Aorta (tissue), 5 donors: ENCODE measurements around the gene LMX1B. TPM values are rescaled to one million over a fixed set of nuclear protein-coding genes. Genes with fewer than 3 reads are reported as not detected.

Experiments
- ATAC-seq: fragments of 200-7000 bp; cut with Tn5 transposase; one replicate; pipeline ENCODE4 v1.9.1; 2022; ENCODE audit warnings: moderate library complexity; ENCODE audit not compliant: low FRiP score
- DNase-seq, 2 donors: peaks; one replicate each; pipeline ENCODE4 v3.0.0-alpha.2; 2020
- H3K27ac ChIP-seq, 2 donors: one replicate each; pipeline ENCODE4 v1.5.1; 2013; ENCODE audit warnings: low read length in 2 of 2, mild to moderate bottlenecking in 2 of 2, moderate library complexity in 2 of 2, control low read depth in 1 of 2, inconsistent platforms in 1 of 2, low read depth in 1 of 2
- H3K27me3 ChIP-seq, 2 donors: one replicate each; pipeline ENCODE4 v1.6.1; 2013; ENCODE audit warnings: control low read depth in 1 of 2, low read length in 1 of 2, mild to moderate bottlenecking in 1 of 2, moderate library complexity in 1 of 2; ENCODE audit not compliant: insufficient read depth in 2 of 2, control insufficient read depth in 1 of 2
- H3K36me3 ChIP-seq, 2 donors: one replicate each; pipeline ENCODE4 v1.6.1; 2013; ENCODE audit warnings: control low read depth in 1 of 2, low read length in 1 of 2, mild to moderate bottlenecking in 1 of 2; ENCODE audit not compliant: insufficient read depth in 2 of 2, control insufficient read depth in 1 of 2
- H3K4me1 ChIP-seq, 2 donors: one replicate each; pipeline ENCODE4 v1.6.1; 2013; ENCODE audit warnings: low read length in 2 of 2, control low read depth in 1 of 2, mild to moderate bottlenecking in 1 of 2, moderate library complexity in 1 of 2; ENCODE audit not compliant: insufficient read depth in 2 of 2, control insufficient read depth in 1 of 2
- H3K4me3 ChIP-seq, 2 donors: one replicate each; pipeline ENCODE4 v1.5.1; 2013; ENCODE audit warnings: low read length in 2 of 2, control low read depth in 1 of 2, mild to moderate bottlenecking in 1 of 2
- H3K9me3 ChIP-seq: one replicate; pipeline ENCODE4 v1.6.1; 2013; ENCODE audit warnings: mild to moderate bottlenecking, low read length; ENCODE audit not compliant: control insufficient read depth
- WGBS, 2 donors: extraction: QIAGEN DNeasy Blood & Tissue Kit; methylation state at CpG; one replicate each; pipeline ENCODE4 v1.1.7; 2013; 5-methylcytosine and 5-hydroxymethylcytosine counted together
- intact Hi-C, 2 donors: fragments of 100-400 bp; cut with DNase I; formaldehyde crosslinking; loops; one replicate each; pipeline versions ENCODE4 v1.14.2 to v1.15.0; 2022
- polyA plus RNA-seq, 2 donors: library from polyadenylated mRNA; stranded (reverse); fragments of 200-250 nt; gene quantifications; one replicate each; pipeline ENCODE4 v1.2.3, GENCODE V29; 2013
- total RNA-seq, 2 donors: library from RNA; stranded (reverse); fragmentation: NEBNext Ultra II Directional; extraction: Animal tissue kit (Norgen Biotek cat#: 25700); gene quantifications; one replicate each; pipeline ENCODE4 v1.2.1, GENCODE V29; 2021
- donor health status: healthy with polysubstance abuse.
- donor health status: Bipolar disorder and iron deficiency.
- donor health status: DM: no; HTN: no; CAD: no.
- donor health status: DM: no; HTN: no; CAD: no.
- donor health status: DM: yes; HTN: yes; CAD: no.

LMX1B gene
- total and polyA plus RNA-seq, 4 donors = 0.32 to 1.6 TPM; not detected in 2

DNA sequence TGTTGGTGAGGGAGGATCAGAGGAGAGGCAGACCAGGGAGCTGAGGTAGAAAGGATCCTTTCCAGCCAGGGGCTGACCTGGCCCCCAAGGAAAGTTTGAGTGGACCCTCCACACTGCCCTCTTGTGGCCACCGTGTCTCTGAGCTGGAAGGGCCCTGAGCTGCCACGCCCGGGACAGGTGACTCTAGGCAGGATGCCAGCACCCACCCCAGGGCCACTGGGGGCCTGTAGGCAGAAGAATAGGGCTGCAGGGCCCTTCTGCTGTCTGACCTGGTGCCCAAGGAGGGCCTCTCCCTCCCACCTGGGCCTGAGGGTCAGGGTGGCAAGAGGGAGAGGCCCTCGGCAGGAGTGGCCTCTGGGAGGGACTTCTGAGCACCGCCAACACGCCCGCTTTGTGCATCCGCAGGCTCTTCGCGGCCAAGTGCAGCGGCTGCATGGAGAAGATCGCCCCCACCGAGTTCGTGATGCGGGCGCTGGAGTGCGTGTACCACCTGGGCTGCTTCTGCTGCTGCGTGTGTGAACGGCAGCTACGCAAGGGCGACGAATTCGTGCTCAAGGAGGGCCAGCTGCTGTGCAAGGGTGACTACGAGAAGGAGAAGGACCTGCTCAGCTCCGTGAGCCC, 76.8 kb downstream of the LMX1B start:
- no peaks in the 10 kb centered on the region for H3K4me1 ChIP-seq
- ATAC-seq (no peak), DNase-seq (peak; percentile 31 to 57)
- no peak overlapping the region for H3K4me3 ChIP-seq
- WGBS, 2 donors = 59 to 63% methylated on average over 25 of the region's 25 CpGs
- no peaks in the 10 kb centered on the region for H3K27me3 ChIP-seq
- H3K27ac ChIP-seq = no peak overlapping the region
- H3K36me3 ChIP-seq = no peaks in the 10 kb centered on the region
- no peaks in the 10 kb centered on the region for H3K9me3 ChIP-seq
- intact Hi-C loops = no loop called here

DNA sequence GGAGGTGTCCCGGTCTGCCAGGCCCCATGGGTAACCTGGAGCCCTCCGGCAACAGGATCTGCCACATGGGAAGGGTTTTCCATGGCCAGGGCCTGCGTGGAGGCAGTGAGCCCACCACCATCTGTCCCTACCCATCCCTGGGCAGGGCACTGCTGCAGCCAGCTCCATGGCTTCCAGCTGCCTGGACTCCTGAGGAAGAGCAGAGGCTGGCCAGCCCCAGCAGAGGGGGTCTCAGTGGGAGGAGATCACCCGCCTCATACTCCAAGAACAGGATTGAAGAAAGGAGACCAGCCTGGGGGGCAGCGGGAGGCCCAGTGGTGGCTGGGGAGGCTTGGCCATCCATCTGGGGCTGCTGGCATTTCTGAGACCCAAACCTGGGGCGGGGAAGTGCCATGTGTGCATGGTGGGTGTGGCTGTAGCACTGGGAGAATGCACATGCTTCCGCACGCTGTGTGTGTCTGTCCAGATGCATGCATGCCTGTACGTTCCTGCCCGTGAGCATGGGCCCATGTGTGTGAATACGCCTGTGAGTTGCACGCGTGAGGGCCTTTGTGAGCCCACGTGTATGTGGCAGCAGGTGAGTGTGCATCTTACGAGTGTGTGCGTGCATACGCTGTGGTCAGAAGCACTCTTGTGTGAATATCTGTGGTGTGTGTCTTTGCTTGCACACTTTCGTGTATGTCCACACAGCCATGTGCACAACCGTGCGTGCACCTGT, 78.5 kb downstream of the LMX1B start:
- H3K27me3 ChIP-seq = no peaks in the 10 kb centered on the region
- intact Hi-C loops = no loop called here
- DNase-seq = peak; percentile 24 to 60
- H3K36me3 ChIP-seq = no peaks in the 10 kb centered on the region
- no peak overlapping the region for H3K27ac ChIP-seq
- no peaks in the 10 kb centered on the region for H3K4me1 ChIP-seq
- H3K4me3 ChIP-seq = no peak overlapping the region
- no peaks in the 10 kb centered on the region for H3K9me3 ChIP-seq
- no peak for ATAC-seq
- 94 to 95% methylated on average over 20 of the region's 20 CpGs for WGBS, 2 donors

DNA sequence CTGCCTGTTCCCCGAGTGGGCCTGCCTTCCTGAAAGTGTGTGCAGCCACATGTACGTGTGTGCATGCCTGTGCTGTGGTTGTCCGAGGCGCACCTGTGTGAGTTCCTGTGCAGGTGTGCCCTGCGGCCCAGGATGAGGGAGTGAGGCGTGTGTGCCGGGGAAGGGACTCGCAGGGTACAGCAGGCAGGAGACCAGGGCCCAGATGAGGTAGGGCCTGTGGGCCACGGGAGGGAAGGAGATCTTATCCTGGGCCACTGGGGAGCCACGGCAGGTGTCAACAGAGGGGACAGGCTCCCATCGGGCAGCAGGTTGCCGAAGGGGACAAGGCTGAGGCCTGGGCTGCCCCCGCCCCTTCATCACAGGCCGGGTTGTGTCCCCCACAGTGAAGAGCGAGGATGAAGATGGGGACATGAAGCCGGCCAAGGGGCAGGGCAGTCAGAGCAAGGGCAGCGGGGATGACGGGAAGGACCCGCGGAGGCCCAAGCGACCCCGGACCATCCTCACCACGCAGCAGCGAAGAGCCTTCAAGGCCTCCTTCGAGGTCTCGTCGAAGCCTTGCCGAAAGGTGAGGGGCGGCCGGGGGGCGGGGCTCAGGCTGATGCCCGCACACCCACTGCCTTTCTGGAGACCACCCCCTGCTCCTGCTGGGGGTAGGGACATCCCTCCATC, 79.2 kb downstream of the LMX1B start:
- Histone ChIP-seq H3K4me3 (no peak overlapping the region), H3K9me3 (no peaks in the 10 kb centered on the region), H3K4me1 (no peaks in the 10 kb centered on the region), H3K27me3 (no peaks in the 10 kb centered on the region), H3K27ac (no peak overlapping the region), H3K36me3 (no peaks in the 10 kb centered on the region)
- intact Hi-C loops = no loop called here
- peak; percentile 30 to 67 for DNase-seq
- no peak for ATAC-seq
- WGBS, 2 donors = 94 to 97% methylated on average over 28 to 32 of the region's 32 CpGs

DNA sequence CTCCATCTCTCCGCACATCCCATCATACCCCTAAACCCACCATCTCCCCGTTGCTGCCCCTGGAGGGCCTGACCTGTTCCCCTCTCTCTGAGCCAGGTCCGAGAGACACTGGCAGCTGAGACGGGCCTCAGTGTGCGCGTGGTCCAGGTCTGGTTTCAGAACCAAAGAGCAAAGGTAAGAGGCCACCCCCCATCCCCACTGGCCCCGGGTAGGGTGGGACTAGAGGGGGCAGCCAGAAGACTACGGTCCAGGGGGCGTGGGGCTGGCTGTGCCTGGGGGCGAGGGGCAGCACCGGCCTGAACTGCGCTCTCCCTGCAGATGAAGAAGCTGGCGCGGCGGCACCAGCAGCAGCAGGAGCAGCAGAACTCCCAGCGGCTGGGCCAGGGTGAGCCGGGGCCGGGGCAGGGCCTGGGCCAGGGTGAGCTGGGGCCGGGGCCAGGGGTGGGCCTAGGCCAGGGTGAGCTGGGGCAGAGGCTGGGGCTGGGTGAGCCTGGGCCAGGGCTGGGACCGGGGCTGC, 79.8 kb downstream of the LMX1B start:
- ATAC-seq (no peak), DNase-seq (peak; percentile 39 to 63)
- intact Hi-C loops = no loop called here
- Histone ChIP-seq H3K4me3 (no peak overlapping the region), H3K9me3 (no peaks in the 10 kb centered on the region), H3K27ac (no peak overlapping the region), H3K36me3 (no peaks in the 10 kb centered on the region), H3K4me1 (no peaks in the 10 kb centered on the region), H3K27me3 (no peaks in the 10 kb centered on the region)
- 94 to 95% methylated on average over 20 of the region's 20 CpGs for WGBS, 2 donors

DNA sequence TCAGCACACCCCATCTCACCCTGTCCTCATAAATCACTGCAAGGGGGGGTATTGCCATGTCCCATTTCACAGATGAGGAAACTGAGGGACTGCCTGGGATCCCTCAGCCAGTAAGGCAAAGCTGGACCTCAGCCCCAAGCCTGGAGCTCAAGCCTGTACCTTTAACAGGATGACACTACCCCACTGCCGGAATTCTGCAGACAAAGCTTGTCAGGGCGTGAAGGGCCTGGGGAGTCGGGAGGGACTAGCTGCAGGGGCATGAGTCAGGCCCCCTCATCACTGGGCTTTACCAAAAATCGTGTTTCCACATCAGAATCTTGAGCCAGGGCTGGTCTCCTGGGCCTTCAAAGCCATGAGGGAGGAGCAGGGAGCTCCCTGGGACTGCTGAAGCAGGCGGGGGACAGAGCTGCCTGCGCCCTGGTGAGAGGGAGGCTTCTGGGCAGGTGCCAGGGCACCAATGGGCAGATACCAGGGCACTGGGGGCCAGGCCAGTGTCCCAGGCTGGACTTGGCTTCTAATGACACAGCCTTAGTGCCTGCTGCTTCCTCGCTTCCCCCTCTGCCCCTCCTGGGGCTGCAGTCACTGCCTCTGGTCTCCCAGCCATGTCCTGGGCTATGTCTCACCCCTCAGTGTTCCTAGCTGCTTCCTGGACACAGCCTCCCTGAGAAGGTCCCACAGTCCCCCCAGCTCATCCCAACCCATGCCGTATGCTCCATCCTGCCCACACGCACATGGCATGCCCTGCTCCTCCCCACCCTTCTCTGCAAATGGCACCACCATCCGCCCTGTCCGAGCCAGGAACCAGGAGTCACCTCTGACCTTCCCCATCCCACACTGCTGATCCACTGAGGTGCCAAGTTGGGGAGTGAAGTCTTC, 80.7 kb downstream of the LMX1B start:
- intact Hi-C loops = no loop called here
- ATAC-seq (no peak), DNase-seq (peak; percentile 34 to 63)
- Histone ChIP-seq H3K27ac (no peak overlapping the region), H3K27me3 (no peaks in the 10 kb centered on the region), H3K4me1 (no peaks in the 10 kb centered on the region), H3K4me3 (no peak overlapping the region), H3K9me3 (no peaks in the 10 kb centered on the region), H3K36me3 (no peaks in the 10 kb centered on the region)
- WGBS, 2 donors = 76 to 82% methylated on average over 11 of the region's 11 CpGs

DNA sequence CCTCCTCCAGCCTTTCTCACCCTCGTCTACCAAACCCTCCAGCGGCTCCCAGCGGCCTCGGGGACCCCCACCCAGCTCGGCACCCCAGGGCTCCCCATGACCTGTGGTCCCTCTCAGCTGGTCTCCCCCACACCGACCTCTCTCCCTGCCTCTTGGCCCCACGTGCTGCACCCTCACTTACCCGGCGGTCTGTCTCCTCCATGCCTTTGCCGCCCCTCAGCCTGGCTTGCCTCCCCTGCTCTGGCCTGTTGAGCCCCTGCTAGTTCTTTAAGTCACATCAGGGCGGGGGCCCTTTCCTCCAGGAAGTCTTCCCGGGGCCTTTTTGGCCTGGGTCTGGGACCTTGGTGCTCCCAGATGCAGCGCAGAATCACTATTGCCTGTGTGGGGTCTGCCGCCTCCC, 81.5 kb downstream of the LMX1B start:
- no peaks in the 10 kb centered on the region for H3K36me3 ChIP-seq
- 87 to 89% methylated on average over 14 of the region's 14 CpGs for WGBS, 2 donors
- no peaks in the 10 kb centered on the region for H3K9me3 ChIP-seq
- H3K4me3 ChIP-seq = no peak overlapping the region
- no peaks in the 10 kb centered on the region for H3K4me1 ChIP-seq
- ATAC-seq (no peak), DNase-seq (peak; percentile 38 to 55)
- H3K27ac ChIP-seq = no peak overlapping the region
- intact Hi-C loops = no loop called here
- H3K27me3 ChIP-seq = no peaks in the 10 kb centered on the region

DNA sequence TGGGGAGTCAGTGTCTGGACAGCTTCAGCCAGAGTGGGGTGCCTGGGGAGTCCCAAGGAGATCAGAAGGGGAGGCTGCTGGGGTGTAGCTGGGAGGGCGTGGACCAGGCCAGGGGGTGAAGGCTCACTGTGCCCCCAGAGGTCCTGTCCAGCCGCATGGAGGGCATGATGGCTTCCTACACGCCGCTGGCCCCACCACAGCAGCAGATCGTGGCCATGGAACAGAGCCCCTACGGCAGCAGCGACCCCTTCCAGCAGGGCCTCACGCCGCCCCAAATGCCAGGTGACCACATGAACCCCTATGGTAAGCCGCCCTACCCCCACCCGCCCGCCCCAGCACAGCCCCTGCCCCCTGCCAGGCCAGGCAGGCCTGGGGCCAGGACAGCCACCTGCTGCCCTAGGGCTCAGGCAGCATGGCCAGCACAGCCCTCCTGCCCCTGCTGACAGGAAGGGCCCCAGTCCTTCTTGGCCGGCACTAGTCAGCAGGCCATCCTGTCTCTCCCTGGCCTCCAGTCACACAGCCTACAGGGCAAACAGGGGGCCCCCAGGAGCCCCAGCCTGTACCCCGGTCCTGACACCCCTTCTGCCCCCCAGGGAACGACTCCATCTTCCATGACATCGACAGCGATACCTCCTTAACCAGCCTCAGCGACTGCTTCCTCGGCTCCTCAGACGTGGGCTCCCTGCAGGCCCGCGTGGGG, 82.1 kb downstream of the LMX1B start:
- H3K36me3 ChIP-seq = no peaks in the 10 kb centered on the region
- no peak overlapping the region for H3K27ac ChIP-seq
- intact Hi-C loops = no loop called here
- H3K27me3 ChIP-seq = no peaks in the 10 kb centered on the region
- H3K4me3 ChIP-seq = no peak overlapping the region
- peak; percentile 27 to 69 for DNase-seq
- 89 to 90% methylated on average over 22 of the region's 22 CpGs for WGBS, 2 donors
- no peaks in the 10 kb centered on the region for H3K4me1 ChIP-seq
- H3K9me3 ChIP-seq = no peaks in the 10 kb centered on the region
- no peak for ATAC-seq
